Right ventricle myocardium superior (tissue), 1 donor: ENCODE results near the gene CCDC169. TPM values are rescaled to one million over a fixed set of nuclear protein-coding genes. Genes with fewer than 3 reads are reported as not detected.

Experiments used
- ATAC-seq: fragments of 200-7000 bp; cut with Tn5 transposase; one replicate; pipeline ENCODE4 v1.9.1; 2020; ENCODE audit warnings: mild to moderate bottlenecking; ENCODE audit not compliant: poor library complexity
- DNase-seq: peaks from one replicate; pipeline ENCODE4 v3.0.0-alpha.2; 2020
- intact Hi-C: fragments of 100-400 bp; cut with DNase I; formaldehyde crosslinking; loops from one replicate; pipeline ENCODE4 v1.11.2; 2022
- total RNA-seq: library from RNA; stranded (reverse); fragmentation: NEBNext Ultra II Directional; extraction: Animal tissue kit (Norgen Biotek cat#: 25700); gene quantifications from one replicate; pipeline ENCODE4 v1.2.1, GENCODE V29; 2021
- donor health status: DM: no; HTN: yes; CAD: no; lungs with severe emphysema.

The CCDC169 gene
- total RNA-seq, 1 donor from 2014 or later = 0.08 TPM

GRCh38 chr13:36190771-36191170, 106.8 kb downstream of the CCDC169 start:
- intact Hi-C loops = no loop called here
- ATAC-seq = no peak
- DNase-seq = no peak

GRCh38 chr13:36188441-36188840, 109.2 kb downstream of the CCDC169 start:
- ATAC-seq (no peak), DNase-seq (no peak)
- intact Hi-C loops = no loop called here

DNA sequence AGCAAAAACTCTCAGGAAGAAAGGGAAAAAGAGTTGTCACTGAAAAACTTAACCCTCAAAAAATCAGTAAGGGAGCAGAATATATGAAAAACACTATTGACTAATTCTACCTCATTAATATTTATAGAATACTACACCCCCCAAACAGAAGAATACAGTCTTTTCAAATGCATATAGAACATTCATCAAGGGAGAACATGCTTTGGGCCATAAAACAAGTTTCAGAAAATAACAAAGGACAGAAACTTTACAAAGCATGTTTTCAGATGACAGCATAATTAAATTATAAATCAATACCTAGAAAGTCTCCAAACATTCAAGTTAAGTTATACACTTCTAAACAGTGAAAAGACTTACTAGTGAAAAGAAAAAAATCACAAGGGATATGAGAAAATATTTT, 113.7 kb downstream of the CCDC169 start:
- no peak for DNase-seq
- intact Hi-C loops = no loop called here

More for the DNA sequence above, 113.7 kb downstream of the CCDC169 start:
- ATAC-seq = no peak

Other genes starting within 250 kb of the CCDC169 start
- 12.7 TPM for gene DCLK1, start 166.4 kb downstream of the CCDC169 start, total RNA-seq
- not detected for gene SOHLH2, start 83.3 kb downstream of the CCDC169 start, total RNA-seq
- 35.2 TPM for gene SPART, start 48.6 kb upstream of the CCDC169 start, total RNA-seq
- gene CCNA1, start 134.7 kb upstream of the CCDC169 start, total RNA-seq = not detected